Peyer's patch (tissue), 4 donors: Measurements from ENCODE around the gene GPX5. TPM values are rescaled to one million over a fixed set of nuclear protein-coding genes. Genes with fewer than 3 reads are reported as not detected.
A peak's percentile ranks its signal among the peaks of the same experiment; 100 is the strongest.
"Not testable (repeated sequence)": the region's sequence is repeated elsewhere in the genome, so short reads cannot be mapped to it uniquely, and the experiment has no call there.

Experiments used
- DNase-seq, 3 donors: peaks; one replicate each; pipeline ENCODE4 v3.0.0-alpha.2; 2017 to 2019
- H3K27ac ChIP-seq, 4 donors: fragments of 200-600 bp; sonication (generic); one replicate each; pipeline ENCODE4 v1.5.1; 2016 to 2019
- H3K27me3 ChIP-seq, 2 donors: fragments of 200-600 bp; sonication (generic); one replicate each; pipeline ENCODE4 v1.5.1; 2019
- H3K36me3 ChIP-seq, 3 donors: fragments of 200-600 bp; sonication (generic); one replicate each; pipeline ENCODE4 v1.5.1; 2016 to 2019
- H3K4me1 ChIP-seq, 4 donors: fragments of 200-600 bp; sonication (generic); one replicate each; pipeline ENCODE4 v1.5.1; 2016 to 2019
- H3K4me3 ChIP-seq, 4 donors: fragments of 200-600 bp; sonication (generic); 1 replicate in 3 of 4; 2 replicates in 1 of 4; pipeline ENCODE4 v1.5.1; 2016 to 2019; ENCODE audit warnings: mild to moderate bottlenecking in 1 of 4
- H3K9me3 ChIP-seq, 4 donors: fragments of 200-600 bp; sonication (generic); one replicate each; pipeline ENCODE4 v1.5.1; 2016 to 2019; ENCODE audit warnings: mild to moderate bottlenecking in 1 of 4
- POLR2A ChIP-seq, 2 donors: fragments of 450-650 bp; IDR thresholded peaks; one replicate each; pipeline ENCODE4 v1.5.1; 2017; ENCODE audit warnings: antibody characterized with exemption in 2 of 2, mild to moderate bottlenecking in 2 of 2, moderate library complexity in 2 of 2
- total RNA-seq, 4 donors: library from RNA; depleted of rRNA; stranded (reverse); fragments of >200 nt; gene quantifications; one replicate each; pipeline ENCODE4 v1.1.0, GENCODE V29; 2016
- TF ChIP-seq, protein P1 (sequence below), 6 experiments: fragments of 450-650 bp in 4 of 6; fragments of 200-600 bp in 2 of 6; sonication (generic) in 1 of 6; IDR thresholded peaks; one replicate each; pipeline ENCODE4 v1.5.1; 2017 to 2019; ENCODE audit warnings: antibody characterized with exemption in 6 of 6, mild to moderate bottlenecking in 3 of 6, moderate library complexity in 1 of 6

GPX5 gene
- total RNA-seq, 4 donors from 2014 or later, result not detected

- no peak for TF ChIP-seq POLR2A (IDR thresholded peaks at IDR 0.05)
- TF ChIP-seq, protein P1, sequence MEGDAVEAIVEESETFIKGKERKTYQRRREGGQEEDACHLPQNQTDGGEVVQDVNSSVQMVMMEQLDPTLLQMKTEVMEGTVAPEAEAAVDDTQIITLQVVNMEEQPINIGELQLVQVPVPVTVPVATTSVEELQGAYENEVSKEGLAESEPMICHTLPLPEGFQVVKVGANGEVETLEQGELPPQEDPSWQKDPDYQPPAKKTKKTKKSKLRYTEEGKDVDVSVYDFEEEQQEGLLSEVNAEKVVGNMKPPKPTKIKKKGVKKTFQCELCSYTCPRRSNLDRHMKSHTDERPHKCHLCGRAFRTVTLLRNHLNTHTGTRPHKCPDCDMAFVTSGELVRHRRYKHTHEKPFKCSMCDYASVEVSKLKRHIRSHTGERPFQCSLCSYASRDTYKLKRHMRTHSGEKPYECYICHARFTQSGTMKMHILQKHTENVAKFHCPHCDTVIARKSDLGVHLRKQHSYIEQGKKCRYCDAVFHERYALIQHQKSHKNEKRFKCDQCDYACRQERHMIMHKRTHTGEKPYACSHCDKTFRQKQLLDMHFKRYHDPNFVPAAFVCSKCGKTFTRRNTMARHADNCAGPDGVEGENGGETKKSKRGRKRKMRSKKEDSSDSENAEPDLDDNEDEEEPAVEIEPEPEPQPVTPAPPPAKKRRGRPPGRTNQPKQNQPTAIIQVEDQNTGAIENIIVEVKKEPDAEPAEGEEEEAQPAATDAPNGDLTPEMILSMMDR (IDR thresholded peaks at IDR 0.05), result no peak
- Histone ChIP-seq H3K27ac (no peak overlapping the region), H3K27me3 (no peaks in the 10 kb centered on the region), H3K36me3 (no peaks in the 10 kb centered on the region), H3K4me3 (no peak overlapping the region), H3K9me3 (no peaks in the 10 kb centered on the region), H3K4me1 (no peaks in the 10 kb centered on the region)
- DNase-seq, result no peak
Observed at GRCh38 chr6:28537509-28538140, 11.9 kb downstream of the GPX5 start.

DNA sequence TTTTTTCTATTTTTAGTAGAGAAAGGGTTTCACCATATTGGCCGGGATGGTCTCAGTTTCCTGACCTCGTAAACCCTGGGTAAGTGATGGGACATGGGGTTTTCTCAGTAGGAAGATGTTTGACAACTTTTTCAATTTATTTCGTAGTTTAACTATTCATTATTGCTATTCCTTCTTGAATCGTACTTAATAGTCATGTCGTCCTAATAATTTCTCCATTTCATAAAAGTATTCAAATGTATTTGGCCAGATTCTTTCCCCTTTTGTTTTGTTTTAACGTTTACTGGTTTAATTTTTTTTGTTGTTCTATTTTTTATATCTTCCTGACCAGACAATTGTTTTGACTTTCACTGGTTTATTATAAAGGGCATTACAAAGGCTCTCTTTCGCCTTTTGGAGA lies 16.3 kb downstream of the GPX5 start:
- no peak overlapping the region for H3K27ac ChIP-seq
- no peaks in the 10 kb centered on the region for H3K36me3 ChIP-seq
- TF ChIP-seq POLR2A (IDR thresholded peaks at IDR 0.05), result no peak
- TF ChIP-seq, protein P1 (IDR thresholded peaks at IDR 0.05), result no peak
- H3K4me3 ChIP-seq, result peak overlapping the region in 1 of 4 donors; percentile 36
- H3K4me1 ChIP-seq, result no peaks in the 10 kb centered on the region
- no peak for DNase-seq
- H3K27me3 ChIP-seq, result no peaks in the 10 kb centered on the region
- H3K9me3 ChIP-seq, result no peaks in the 10 kb centered on the region

GRCh38 chr6:28542440-28543296 lies 17.0 kb downstream of the GPX5 start:
- H3K27ac ChIP-seq, result no peak overlapping the region
- TF ChIP-seq, protein P1 (IDR thresholded peaks at IDR 0.05), result no peak
- TF ChIP-seq POLR2A (IDR thresholded peaks at IDR 0.05), result no peak
- DNase-seq, result peak in 1 of 3 donors; percentile 57
- H3K36me3 ChIP-seq, result no peaks in the 10 kb centered on the region
- H3K4me3 ChIP-seq, result peak overlapping the region in 3 of 4 donors; percentile 12 to 36 (median 22)
- no peaks in the 10 kb centered on the region for H3K4me1 ChIP-seq
- no peaks in the 10 kb centered on the region for H3K9me3 ChIP-seq
- H3K27me3 ChIP-seq, result no peaks in the 10 kb centered on the region

DNA sequence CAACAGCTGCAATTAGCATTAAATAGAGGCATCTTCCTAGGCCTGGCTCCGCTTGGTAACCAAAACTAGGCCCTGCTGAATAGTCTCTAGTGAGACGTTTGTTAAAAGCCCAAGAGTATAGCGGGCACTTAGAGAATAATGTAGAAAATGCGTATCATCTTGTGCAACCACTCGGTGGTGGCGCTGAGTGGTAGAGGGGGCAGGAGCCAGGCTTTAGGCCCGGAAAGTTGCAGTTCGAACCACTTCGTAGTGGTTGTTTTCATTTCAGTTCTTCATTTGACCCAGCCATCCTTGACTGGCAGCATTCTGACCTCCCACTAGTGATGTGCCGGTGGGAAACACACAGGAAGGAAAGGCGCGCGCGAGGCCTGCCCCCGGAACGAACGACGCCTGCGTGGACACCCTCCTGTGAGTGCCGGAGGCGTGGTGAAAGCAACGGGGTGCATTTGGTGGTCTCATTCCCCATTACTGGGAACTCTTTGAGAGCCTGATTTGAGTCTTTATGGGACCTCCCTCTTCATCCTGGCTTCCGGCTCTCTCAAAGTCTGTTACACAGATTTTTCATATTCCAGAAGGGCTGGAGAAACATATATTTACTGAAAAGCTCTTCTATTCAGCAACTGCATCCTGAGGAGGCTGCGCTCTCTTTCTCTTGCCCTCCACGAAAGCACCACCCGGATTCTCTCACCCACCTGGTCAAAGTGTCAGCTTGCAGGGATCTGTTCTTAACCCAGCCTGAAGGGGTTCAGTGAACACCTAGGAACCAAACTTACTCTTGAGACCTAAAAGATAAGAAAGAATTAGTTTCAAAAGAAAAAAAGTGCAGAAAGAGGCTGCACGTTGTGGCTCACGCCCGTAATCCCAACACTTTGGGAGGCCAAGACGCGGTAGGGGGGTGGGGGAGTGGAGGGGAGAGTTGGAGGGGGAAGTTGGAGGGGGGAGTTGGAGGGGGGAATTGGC lies 18.2 kb downstream of the GPX5 start:
- H3K36me3 ChIP-seq, result no peaks in the 10 kb centered on the region
- H3K27me3 ChIP-seq, result no peaks in the 10 kb centered on the region
- no peak overlapping the region for H3K4me3 ChIP-seq
- H3K27ac ChIP-seq, result no peak overlapping the region
- no peaks in the 10 kb centered on the region for H3K4me1 ChIP-seq
- DNase-seq, result no peak
- TF ChIP-seq POLR2A (IDR thresholded peaks at IDR 0.05), result no peak
- TF ChIP-seq, protein P1 (IDR thresholded peaks at IDR 0.05), result no peak
- H3K9me3 ChIP-seq, result no peaks in the 10 kb centered on the region

DNA sequence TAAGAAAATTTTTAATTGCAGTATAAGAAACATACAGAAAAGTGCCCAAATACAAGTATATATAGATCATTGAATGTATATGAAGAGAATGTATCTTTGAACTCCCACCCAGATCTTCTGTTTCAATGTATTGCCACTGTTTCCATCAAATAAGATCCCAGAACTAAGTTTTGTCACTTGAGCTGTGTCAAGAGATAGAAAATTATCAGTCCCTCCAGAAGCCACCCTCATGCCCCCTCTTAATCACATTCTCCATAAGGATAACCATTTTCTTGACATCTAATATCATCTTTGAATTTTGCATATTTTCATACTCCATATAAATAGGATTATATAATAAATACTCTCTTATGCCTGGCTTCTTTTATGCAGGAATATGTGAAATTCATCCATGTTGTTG lies 20.3 kb downstream of the GPX5 start:
- H3K27ac ChIP-seq, result no peak overlapping the region
- no peak for DNase-seq

DNA sequence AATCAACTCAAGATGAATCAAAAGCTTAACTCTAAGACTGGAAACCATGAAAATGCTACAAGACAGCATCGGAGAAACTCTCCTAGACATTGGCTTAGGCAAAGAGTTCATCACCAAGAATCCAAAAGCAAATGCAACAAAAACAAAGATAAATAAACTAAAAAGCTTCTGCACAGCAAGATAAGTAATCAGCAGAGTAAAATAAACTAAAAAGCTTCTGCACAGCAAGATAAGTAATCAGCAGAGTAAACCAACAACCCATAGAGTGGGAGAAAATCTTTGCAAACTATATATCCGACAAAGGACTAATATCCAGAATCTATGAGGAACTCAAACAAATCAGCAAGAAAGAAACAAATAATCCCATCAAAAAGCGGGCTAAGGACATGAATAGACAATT lies 21.3 kb downstream of the GPX5 start:
- not testable (repeated sequence) for H3K9me3 ChIP-seq, H3K4me3 ChIP-seq, H3K4me1 ChIP-seq, DNase-seq, H3K27ac ChIP-seq, H3K27me3 ChIP-seq, H3K36me3 ChIP-seq

More for the DNA sequence above, 20.3 kb downstream of the GPX5 start:
- Histone ChIP-seq H3K36me3 (no peaks in the 10 kb centered on the region), H3K4me1 (no peaks in the 10 kb centered on the region), H3K27me3 (no peaks in the 10 kb centered on the region), H3K9me3 (no peaks in the 10 kb centered on the region), H3K4me3 (no peak overlapping the region)
- TF ChIP-seq, protein P1 (IDR thresholded peaks at IDR 0.05), result no peak
- no peak for TF ChIP-seq POLR2A (IDR thresholded peaks at IDR 0.05)
